ENCODE results near the gene KLHL21. TPM values are rescaled to one million over a fixed set of nuclear protein-coding genes. Genes with fewer than 3 reads are reported as not detected.

Gene KLHL21
- total RNA-seq, 1 experiment from 2014 or later, result 35.9 TPM

DNA sequence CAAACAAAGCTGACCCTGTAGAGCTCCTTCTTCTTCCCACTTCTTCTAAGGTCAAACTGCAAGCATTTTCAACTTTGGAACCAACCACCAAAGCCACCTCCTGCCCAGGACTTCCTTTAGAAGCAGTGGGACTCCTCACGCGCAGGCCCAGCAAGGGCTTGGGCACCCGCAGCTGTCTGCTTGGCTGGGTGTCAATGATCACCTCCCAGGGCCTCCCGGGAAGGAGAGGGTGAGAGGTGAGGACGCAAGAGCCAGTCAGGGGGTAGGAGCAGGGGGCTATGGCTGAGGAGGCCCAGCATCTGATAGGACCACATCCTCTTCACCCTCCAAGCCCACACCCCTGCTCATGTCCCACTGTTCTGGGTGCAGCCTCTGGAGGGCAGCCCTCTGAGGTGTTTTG lies 10.2 kb downstream of the KLHL21 start:
- Histone ChIP-seq H3K36me3 (ENCODE audit: control insufficient read depth, insufficient read depth, low read length) (peaks cover 2% of the 10 kb centered on the region; the same call in 1 of the 2 replicates), H3K27ac (ENCODE audit: low read length) (no peak overlapping the region), H3K27me3 (ENCODE audit: control insufficient read depth, insufficient read depth, low read length) (no peaks in the 10 kb centered on the region), H3K4me1 (ENCODE audit: control insufficient read depth, insufficient read depth, low read length) (peaks cover 4% of the 10 kb centered on the region), H3K4me3 (ENCODE audit: low read depth in 2 of 2, low read length in 2 of 2) (no peak overlapping the region), H3K9me3 (ENCODE audit: control insufficient read depth, insufficient read depth, low read depth, low read length) (no peaks in the 10 kb centered on the region)
- ChIA-PET POLR2A (interaction anchor here (0.6 kb wide), 1 partner anchor 13 kb away, joined by 3 read pairs; the partner anchor contains the start of gene ZBTB48), CTCF (no interaction called here)
- DNase-seq (ENCODE audit: low read depth, low spot score), result no peak
- no peak for ATAC-seq
- BruUV-seq (replicated peaks), result no TSS peak
- no peak for TF ChIP-seq POLR2AphosphoS5 (IDR thresholded peaks at IDR 0.05; ENCODE audit: low read depth, low read length)
- TF ChIP-seq, protein P1, sequence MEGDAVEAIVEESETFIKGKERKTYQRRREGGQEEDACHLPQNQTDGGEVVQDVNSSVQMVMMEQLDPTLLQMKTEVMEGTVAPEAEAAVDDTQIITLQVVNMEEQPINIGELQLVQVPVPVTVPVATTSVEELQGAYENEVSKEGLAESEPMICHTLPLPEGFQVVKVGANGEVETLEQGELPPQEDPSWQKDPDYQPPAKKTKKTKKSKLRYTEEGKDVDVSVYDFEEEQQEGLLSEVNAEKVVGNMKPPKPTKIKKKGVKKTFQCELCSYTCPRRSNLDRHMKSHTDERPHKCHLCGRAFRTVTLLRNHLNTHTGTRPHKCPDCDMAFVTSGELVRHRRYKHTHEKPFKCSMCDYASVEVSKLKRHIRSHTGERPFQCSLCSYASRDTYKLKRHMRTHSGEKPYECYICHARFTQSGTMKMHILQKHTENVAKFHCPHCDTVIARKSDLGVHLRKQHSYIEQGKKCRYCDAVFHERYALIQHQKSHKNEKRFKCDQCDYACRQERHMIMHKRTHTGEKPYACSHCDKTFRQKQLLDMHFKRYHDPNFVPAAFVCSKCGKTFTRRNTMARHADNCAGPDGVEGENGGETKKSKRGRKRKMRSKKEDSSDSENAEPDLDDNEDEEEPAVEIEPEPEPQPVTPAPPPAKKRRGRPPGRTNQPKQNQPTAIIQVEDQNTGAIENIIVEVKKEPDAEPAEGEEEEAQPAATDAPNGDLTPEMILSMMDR (IDR thresholded peaks at IDR 0.05), result no peak
- TF ChIP-seq, protein P2, sequence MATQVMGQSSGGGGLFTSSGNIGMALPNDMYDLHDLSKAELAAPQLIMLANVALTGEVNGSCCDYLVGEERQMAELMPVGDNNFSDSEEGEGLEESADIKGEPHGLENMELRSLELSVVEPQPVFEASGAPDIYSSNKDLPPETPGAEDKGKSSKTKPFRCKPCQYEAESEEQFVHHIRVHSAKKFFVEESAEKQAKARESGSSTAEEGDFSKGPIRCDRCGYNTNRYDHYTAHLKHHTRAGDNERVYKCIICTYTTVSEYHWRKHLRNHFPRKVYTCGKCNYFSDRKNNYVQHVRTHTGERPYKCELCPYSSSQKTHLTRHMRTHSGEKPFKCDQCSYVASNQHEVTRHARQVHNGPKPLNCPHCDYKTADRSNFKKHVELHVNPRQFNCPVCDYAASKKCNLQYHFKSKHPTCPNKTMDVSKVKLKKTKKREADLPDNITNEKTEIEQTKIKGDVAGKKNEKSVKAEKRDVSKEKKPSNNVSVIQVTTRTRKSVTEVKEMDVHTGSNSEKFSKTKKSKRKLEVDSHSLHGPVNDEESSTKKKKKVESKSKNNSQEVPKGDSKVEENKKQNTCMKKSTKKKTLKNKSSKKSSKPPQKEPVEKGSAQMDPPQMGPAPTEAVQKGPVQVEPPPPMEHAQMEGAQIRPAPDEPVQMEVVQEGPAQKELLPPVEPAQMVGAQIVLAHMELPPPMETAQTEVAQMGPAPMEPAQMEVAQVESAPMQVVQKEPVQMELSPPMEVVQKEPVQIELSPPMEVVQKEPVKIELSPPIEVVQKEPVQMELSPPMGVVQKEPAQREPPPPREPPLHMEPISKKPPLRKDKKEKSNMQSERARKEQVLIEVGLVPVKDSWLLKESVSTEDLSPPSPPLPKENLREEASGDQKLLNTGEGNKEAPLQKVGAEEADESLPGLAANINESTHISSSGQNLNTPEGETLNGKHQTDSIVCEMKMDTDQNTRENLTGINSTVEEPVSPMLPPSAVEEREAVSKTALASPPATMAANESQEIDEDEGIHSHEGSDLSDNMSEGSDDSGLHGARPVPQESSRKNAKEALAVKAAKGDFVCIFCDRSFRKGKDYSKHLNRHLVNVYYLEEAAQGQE (IDR thresholded peaks at IDR 0.05; ENCODE audit: insufficient read depth in 1 of 2, low read depth in 2 of 2, low read length in 1 of 2), result no peak
- TF ChIP-seq TCF7L2 (IDR thresholded peaks at IDR 0.05; ENCODE audit: low read depth, low read length), result no peak
- no peak for TF ChIP-seq SIN3A (IDR thresholded peaks at IDR 0.05; ENCODE audit: borderline replicate concordance, insufficient read depth, low read depth, low read length)
- intact Hi-C loops (cut with micrococcal nuclease; ENCODE audit: unreplicated experiment) (no loop called here), in situ Hi-C loops (cut with HindIII; ENCODE audit: low pct_unique_long_range_greater_than_20kb, low sequenced_read_pairs) (no loop called here)

DNA sequence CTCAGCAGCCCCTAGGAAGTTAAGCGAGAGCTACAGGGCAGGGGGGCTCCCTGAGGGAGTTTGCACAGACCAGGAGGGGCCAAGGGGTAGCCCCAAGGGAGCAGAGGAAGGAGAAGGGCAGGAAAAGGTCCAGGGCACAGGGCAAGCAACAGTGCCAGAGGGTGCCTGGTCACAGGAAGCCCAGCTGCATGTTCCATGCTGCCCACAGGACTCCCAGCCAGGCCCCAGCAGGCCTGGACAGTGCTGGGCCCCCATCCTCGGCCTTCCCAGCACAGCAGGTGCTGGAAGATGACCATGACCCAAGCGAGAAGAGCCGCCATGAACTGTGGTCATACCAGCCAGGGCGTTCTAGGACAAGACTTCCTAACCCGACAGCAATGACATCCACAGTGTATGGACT lies 11.0 kb downstream of the KLHL21 start:
- H3K4me3 ChIP-seq (ENCODE audit: low read depth in 2 of 2, low read length in 2 of 2), result no peak overlapping the region
- H3K27ac ChIP-seq (ENCODE audit: low read length), result no peak overlapping the region
- in situ Hi-C loops (cut with HindIII; ENCODE audit: low pct_unique_long_range_greater_than_20kb, low sequenced_read_pairs), result no loop called here
- intact Hi-C loops (cut with micrococcal nuclease; ENCODE audit: unreplicated experiment), result no loop called here
- ATAC-seq (no peak), DNase-seq (ENCODE audit: low read depth, low spot score) (no peak)
- peaks cover 2% of the 10 kb centered on the region; the same call in 1 of the 2 replicates for H3K36me3 ChIP-seq (ENCODE audit: control insufficient read depth, insufficient read depth, low read length)
- ChIA-PET POLR2A (interaction anchor here (0.6 kb wide), 1 partner anchor 12 kb away, joined by 3 read pairs; the partner anchor contains the start of gene ZBTB48), CTCF (no interaction called here)
- H3K4me1 ChIP-seq (ENCODE audit: control insufficient read depth, insufficient read depth, low read length), result no peaks in the 10 kb centered on the region
- TF ChIP-seq, protein P1 (IDR thresholded peaks at IDR 0.05), result no peak
- no peak for TF ChIP-seq TCF7L2 (IDR thresholded peaks at IDR 0.05; ENCODE audit: low read depth, low read length)
- TF ChIP-seq POLR2AphosphoS5 (IDR thresholded peaks at IDR 0.05; ENCODE audit: low read depth, low read length), result no peak
- TF ChIP-seq, protein P2 (IDR thresholded peaks at IDR 0.05; ENCODE audit: insufficient read depth in 1 of 2, low read depth in 2 of 2, low read length in 1 of 2), result no peak
- TF ChIP-seq SIN3A (IDR thresholded peaks at IDR 0.05; ENCODE audit: borderline replicate concordance, insufficient read depth, low read depth, low read length), result no peak
- no peaks in the 10 kb centered on the region for H3K27me3 ChIP-seq (ENCODE audit: control insufficient read depth, insufficient read depth, low read length)
- BruUV-seq (replicated peaks), result no TSS peak
- no peaks in the 10 kb centered on the region for H3K9me3 ChIP-seq (ENCODE audit: control insufficient read depth, insufficient read depth, low read depth, low read length)

Measured in Panc1 (cell line).